Activated CD4-positive, alpha-beta T cell treated with anti-CD3 and anti-CD28 coated beads, Interleukin-2, amount 50 U/mL, for 4 hours (primary cell): ENCODE data around the gene SMIM34.

Experiments used
- DNase-seq, 2 experiments: peaks; one replicate each; pipeline ENCODE4 v3.0.0-alpha.2; 2020

Gene SMIM34

DNA sequence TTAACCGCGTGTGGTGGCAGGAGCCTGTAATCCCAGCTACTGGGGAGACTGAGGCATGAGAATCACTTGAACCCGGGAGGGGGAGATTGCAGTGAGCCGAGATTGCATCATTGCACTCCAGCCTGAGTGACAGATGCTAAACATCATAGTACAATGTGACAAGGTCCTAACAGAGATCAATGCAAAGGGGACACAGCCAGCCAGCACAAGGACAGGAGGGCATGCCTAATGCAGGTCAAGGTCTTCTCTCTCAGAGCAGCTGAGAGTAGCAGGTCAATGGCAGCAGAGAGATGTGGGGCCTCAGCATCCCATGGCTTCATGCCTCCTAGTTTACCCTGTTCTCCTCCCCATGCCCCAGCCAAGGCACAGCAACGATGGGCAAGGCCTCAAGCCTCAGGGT, 51.4 kb downstream of the SMIM34 start:
- no peak for DNase-seq

DNA sequence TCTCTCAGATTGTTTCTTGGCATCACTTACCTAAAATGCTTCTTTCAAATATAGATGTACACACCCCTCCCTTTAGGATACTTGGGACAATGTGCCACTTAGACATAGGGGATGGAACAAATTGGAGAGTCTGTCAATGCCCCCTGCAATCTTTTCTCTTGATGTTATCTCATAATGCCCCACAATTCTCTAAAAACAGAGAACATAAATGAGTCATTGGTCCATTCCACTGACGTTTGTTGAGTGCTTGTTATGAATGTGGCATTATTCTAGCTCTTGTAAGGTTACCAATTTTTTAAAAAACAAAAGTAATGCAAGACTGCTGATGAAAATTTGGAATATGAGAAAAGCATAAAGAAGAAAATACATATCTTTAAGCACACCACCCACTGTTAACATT, 54.0 kb downstream of the SMIM34 start:
- no peak for DNase-seq
